Non-pigmented ciliary epithelial cell (primary cell): ENCODE data around the gene COIL.
"Not testable (repeated sequence)": the region's sequence is repeated elsewhere in the genome, so short reads cannot be mapped to it uniquely, and the experiment has no call there.

Source experiments
- DNase-seq: peaks from one replicate; pipeline ENCODE4 v3.0.0-alpha.2; 2010; ENCODE audit warnings: low read depth

Gene COIL, protein sequence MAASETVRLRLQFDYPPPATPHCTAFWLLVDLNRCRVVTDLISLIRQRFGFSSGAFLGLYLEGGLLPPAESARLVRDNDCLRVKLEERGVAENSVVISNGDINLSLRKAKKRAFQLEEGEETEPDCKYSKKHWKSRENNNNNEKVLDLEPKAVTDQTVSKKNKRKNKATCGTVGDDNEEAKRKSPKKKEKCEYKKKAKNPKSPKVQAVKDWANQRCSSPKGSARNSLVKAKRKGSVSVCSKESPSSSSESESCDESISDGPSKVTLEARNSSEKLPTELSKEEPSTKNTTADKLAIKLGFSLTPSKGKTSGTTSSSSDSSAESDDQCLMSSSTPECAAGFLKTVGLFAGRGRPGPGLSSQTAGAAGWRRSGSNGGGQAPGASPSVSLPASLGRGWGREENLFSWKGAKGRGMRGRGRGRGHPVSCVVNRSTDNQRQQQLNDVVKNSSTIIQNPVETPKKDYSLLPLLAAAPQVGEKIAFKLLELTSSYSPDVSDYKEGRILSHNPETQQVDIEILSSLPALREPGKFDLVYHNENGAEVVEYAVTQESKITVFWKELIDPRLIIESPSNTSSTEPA

DNA sequence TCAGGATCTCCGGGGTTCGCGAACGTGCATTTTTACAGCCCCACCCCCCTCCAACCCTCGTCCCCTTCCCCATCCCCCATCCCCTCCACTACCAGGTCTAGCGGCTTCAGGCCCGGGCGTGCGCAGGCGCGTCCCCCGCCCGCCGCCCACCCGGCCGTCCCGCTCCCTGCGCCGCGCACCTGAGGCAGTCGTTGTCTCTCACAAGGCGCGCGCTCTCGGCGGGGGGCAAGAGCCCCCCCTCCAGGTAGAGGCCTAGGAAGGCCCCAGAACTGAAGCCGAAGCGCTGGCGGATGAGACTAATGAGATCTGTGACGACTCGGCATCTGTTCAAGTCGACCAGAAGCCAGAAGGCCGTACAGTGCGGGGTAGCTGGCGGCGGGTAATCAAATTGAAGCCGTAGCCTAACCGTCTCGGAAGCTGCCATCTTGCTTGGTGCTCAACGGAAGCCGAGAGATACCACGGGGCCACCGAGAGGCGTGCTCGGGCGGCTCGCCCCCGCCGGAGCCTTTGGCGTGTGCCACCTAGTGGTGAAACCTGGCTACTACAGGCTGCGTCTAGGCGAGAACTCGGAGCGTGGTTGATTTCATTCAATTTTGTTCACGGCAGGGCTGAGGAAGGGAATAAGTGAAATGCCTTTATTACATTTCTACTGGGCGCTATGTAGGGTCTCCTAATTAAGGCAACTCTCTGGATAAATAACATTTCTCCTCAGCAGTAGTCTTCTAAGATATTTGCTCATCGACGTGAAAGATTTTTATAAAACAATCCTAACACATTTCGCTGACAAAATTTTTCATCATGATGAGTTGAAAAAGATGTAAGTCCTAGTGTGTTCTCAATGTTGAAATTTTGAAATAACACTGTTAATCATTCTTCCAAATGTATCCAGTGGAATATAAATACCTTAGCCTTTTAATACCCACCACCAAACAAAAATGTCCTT is at the start of gene COIL:
Gene COIL, minus strand, starts transcription at position 455 of the 943 bp plus-strand sequence. Its CDS starts 31 bp downstream, at position 424.
- DNase-seq = peak; percentile 63

DNA sequence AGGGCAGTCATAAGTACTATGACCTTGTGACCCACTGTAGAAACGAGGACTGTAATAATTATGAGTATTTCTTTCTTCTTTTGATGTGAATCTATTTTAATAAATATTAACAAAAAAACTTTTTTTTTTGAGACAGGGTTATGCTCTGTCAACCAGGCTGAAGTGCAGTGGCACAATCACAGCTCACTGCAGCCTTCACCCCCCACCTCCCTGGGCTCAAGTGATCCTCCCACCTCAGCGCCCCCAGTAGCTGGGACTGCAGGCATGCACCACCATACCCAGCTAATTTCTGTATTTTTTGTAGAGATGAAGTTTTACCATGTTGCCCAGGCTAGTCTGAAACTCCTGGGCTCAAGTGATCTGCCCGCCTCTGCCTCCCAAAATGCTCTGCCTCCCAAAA is 49.6 kb upstream of the COIL start:
- DNase-seq = no peak

DNA sequence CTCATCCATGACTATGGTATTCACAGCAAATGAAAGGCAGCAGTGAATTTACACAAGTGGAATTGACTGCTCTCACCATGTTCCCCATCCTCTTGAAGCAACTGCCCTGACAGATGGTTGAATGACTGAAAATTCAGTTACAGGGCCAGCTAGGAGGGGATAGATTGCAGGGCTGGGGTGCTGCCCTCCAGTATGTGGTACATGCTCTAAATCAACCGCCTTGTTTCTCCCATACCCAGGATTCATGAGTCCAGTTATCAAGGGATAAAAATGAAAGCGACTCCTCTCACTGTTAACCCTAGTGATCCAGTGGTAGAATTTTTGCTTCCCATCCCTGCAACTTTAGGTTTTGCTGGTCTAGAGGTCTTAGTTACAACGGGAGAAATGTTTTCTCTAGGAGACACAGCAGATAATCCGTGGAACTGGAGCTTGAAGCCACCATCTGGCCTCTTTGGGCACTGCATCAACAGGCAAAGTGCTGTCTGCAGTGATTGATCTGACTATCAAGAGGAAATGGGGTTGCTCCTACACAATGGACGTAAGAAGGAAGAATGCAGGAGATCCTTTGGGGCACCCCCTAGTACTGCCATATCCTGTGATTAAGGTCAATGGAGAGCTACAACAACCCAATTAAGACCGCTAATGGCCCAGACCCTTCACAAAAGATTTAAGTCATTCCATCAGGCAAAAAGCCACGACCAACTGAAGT is 49.0 kb upstream of the COIL start:
- no peak for DNase-seq

DNA sequence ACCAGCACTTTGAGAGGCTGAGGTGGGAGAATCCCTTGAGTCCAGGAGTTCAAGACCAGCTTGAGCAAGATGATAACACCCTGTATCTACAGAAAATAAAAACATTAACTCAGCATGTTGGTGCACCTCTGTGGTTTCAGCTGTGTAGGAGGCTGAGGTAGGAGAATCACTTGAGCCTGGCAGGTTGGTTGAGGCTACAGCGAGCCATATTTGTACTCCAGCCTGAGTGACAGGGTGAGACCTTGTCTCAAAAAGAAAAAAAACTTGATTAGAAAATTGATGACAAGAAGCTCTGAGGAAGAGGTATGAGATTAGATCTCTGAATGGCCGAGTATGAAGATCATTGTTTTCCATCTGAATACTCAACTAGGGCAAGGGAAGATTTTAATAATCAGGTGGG is 48.1 kb upstream of the COIL start:
- no peak for DNase-seq

DNA sequence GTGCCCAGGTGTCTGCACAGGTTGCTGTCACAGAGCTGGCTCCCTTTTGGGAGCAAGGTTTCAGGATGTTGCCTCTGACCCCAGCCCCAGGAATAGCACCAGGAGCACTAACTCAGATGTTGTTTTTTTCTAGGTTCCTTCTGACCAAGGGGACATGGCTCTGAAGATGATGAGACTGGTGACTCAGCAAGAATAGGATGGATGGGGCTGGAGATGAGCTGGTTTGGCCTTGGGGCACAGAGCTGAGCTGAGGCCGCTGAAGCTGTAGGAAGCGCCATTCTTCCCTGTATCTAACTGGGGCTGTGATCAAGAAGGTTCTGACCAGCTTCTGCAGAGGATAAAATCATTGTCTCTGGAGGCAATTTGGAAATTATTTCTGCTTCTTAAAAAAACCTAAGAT is 45.2 kb upstream of the COIL start:
- DNase-seq = no peak

DNA sequence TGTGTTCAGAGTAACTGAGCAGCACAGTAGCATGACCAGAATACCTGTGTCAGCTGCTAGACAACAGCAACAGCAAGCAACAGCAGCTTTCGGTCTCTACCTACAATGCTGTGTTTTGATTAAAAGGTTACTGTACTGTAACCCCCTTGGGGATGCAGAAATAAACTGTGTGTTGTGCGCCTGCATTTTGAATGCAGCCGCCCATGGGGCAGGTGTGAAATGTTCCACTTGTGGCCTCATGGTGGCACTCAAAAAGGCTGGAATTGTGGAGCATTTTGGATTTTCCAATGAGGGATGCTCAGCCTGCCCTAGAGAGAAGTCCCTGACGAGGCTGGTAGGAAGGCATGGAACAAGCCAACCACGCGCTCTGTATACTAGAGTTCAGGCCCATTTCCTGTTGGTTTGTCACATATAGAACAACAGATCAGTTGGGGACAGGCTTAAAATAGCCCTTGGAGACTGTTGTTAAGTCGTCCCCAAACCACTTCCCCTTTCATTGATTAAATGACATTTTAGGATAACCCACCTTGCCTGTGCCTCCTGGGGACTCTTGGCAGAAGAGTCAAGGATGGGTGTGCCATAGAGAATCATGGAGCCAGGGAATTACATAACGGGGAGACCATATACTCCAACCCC is 44.2 kb upstream of the COIL start:
- DNase-seq = no peak

DNA sequence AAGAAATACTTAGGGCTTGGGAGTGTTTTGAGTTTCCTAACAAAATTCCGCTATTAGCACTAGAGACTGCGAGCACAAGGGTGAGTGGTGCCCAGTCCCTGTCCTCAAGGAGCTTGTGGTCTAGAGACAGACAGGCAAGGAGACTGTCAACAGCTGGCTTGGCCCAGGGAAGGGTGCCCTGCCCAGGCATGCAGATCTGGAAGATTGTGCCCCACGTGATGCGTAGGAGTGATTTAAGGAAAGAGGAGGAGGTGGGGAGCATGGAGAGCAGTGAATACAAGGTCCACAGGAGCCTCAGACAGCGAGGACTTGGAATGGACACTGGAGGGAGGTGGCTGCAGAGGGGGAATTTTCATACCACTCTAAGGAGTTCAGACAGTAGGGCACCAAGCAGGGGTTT is 42.1 kb upstream of the COIL start:
- DNase-seq = no peak

DNA sequence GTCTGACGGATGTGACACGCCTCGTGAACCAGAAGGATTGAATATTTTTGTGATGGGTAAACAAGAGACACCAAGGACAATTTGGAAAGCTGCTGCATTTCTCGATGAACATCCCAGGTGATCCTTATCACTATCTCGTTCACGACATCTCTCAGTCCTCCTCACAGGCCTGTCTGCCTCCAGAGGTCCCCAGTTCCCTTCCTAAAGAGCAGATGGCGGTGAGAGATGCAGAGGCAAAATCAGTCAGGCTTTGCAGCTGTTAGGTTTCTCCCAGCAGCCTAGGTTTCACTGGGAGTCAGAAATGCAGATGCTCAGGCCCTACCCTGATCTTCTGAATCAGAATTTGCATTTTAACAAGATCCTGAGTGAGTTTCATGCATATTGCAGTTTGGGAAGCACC is 40.7 kb upstream of the COIL start:
- no peak for DNase-seq

DNA sequence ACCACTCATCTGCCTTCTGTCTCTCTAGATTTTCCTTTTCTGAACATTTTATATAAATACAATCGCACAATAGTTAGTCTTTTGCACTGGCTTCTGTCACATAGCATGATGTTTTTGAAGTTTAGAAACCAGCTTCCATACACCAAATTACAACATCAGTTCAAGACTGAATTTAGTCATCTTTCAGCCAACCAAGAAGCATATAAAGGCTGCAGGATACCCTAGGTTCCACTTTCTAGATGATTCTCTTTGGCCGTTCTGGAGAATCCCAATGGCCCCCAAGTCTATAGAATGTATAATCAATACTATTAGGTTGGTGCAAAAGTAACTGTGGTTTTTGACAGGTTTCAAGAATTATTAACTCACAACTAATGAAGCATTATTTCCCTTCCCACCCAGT is 36.5 kb upstream of the COIL start:
- no peak for DNase-seq

DNA sequence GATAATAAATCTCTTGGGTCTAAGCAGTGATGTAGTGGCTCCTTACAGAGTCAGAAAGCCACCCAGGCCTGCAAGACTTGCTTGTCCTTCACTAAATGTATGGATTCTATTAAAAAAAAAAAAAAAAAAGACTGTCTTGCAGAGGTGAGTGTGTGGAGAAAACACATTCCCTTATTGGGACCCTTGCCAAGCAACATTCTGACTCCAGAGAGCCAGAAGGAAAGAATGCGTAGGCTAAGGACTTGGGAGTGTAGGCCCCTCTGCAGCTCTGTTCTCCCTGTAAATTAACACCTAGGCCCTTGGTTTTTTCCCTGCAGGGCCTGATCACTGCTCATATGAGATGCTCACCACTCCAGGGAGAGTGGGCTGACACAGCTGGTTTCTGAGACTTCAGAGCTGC is 34.9 kb upstream of the COIL start:
- DNase-seq = no peak

DNA sequence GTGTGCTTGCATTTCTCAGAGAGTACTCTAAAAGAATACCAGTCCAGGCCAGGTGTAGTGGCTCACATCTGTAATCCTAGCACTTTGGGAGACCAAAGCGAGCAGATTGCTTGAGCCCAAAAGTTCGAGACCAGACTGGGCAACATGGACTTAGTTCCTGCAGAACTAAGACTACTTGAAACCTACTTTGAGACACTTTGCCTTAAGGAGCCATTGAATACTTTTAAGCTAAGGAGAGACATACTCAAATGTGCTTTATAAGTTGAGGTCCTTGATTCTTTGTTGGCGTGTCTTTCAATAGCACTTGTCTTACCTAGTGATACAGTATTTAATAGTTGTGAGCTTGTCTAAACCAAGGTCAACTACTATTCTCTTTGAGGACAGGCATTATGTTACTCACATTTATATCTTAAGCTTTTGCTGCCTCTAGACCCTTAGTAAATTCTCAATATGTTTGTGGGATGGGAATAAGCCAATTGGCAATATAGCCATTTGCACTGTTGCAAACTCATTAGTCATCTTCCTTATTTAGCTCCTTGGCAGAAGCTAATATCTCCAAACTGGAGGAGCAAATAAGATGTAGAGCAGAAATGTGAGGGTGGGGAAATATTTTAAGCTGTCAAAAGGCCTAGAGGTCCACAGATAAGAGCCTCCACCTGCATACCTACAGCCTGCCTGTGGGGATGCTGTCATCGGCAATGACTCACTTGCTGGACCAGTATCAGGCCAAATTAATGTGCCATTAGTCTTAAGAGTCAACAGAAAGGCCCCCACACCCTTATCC is 33.4 kb upstream of the COIL start:
- DNase-seq = no peak

DNA sequence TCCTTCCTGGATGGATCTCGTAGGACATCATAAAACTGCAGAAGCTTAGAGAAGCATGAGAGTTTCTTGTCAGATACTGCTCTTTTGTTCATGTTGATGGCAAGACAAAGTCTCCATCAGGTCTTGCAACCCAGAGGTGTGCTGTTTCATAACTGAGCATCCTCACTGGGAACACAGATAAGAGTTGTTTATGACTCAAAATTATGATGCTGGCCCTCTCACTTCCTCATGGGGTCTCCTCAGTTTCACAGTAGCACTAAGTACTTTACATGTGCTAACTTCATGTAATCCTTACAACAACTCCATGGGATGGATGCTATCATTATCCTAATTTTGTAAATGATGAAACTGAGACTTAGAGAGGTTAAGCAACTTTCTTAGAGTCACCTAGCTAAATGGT is 31.5 kb upstream of the COIL start:
- DNase-seq = no peak

DNA sequence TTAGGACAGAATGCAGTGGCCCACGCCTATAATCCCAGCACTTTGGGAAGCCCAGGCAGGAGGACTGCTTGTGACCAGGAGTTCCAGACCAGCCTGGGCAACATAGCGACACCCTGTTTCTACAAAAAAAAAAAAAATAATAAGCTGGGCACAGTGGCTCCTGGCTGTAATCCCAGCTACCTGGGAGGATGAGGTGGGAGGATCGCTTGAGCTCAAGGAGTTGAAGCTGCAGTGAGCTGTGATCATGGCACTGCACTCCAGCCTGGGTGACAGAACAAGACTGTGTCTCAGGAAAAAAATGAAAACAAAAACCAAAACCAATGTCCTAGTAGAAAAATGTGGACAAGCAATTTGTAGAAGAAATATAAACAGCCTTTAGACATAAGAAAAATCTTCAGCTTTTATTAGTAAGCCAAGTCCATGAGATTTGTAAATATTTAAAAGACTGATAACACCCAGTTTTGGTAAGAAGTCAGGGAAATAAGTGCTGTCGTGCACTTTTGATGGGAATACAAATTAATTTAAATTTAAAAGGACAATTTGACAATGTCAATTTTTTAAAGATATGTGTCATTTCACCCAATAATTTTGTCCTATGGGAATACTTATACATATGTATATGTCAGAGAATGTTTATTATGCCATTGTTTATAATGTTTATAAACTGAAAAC is 28.2 kb upstream of the COIL start:
- no peak for DNase-seq

DNA sequence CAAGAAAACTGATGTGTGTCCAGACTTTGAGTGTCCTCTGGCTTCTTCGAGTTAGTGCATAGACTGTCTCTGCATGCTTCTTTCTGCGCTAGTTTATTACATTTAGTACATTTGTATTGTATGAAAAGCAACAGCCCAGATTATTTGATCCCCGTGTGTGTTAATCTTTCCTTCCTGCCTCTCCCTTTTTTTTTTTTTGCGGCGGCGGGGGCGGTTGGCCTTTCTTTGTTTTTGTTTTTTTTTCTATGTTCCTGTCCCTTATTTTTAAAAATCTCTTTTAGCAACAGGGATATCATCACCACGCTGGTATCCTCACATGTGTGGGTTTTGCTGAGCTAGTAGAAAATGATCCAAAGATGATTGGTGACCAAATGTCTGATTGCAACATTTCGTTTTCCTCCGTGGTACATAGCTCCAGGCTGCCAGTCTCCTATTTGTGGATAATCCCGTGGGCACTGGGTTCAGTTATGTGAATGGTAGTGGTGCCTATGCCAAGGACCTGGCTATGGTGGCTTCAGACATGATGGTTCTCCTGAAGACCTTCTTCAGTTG is 26.5 kb upstream of the COIL start:
- DNase-seq = no peak

DNA sequence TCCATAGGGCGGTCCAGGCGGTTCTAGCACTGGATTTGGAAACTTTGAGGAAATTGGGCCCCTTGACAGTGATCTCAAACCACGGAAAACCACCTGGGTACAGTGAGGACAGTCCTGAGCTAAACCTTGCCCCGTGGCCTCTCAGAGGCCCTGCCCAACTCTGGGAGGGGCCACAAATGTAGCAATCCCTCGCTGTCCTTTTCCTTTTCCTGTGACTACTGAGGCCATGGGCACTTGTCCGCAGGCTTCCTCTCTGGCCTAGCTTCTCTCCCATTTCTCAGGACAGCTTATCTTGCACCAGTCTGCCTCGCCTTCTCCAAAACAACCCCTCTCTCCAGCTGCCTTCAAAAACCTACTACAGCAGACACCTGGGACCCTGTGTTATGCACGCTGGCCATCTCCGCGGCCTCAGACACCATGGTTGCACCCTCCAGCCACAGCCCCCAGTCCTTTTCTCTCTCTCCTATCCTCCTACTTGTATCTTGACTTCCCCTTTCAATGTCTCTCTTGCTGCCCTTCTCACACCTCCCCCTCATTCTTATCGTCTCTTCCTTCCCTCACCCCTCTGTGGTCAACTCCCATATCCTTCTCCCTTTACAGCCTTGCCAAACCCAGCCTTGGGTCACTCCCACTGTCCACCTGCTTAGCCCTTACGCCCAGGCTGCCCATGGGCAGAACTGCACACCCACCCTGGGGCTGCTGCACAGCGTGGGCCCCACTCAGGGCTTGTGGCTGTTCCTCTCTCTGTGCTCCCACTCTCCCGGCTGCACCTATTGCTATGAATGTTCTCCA is 24.7 kb upstream of the COIL start:
- DNase-seq = no peak

DNA sequence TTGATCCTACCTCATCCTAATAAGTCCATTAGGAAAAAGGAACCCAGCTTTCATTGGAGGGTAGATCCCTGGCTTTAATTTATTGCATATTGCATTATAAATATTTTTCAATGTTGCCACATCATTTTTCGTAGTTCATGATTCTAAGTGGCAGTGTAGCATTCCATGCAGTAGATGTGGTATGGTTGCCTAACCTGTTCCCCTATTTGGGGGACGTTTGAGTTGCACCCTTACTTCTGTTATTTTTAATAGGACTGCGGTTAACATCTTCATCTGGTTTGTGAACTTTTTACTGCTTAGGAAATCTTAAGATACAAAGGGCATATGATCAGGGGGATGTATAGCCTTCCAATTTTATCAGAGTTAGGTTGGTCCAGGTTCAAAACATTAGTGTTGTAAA is 22.5 kb upstream of the COIL start:
- DNase-seq = no peak

DNA sequence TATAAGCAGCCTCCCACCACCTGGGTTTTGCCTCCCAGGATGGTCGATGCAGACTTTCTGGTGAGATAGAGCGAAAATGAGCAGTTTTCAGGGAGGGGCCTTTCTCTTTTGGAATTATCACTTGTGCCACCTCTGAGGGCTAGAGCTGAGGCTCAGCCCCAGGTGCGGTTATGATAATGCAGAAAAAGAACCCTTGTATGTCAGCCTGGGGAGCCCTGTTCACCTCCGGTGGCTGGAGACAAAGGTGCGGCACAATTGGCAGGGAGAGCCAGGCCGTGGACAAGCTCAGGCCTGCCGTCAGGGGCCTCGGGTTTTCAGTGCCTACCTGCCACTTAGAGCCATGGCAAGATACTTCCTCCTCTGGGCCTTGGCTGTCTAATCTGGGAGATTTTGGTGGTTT is 21.5 kb upstream of the COIL start:
- no peak for DNase-seq

DNA sequence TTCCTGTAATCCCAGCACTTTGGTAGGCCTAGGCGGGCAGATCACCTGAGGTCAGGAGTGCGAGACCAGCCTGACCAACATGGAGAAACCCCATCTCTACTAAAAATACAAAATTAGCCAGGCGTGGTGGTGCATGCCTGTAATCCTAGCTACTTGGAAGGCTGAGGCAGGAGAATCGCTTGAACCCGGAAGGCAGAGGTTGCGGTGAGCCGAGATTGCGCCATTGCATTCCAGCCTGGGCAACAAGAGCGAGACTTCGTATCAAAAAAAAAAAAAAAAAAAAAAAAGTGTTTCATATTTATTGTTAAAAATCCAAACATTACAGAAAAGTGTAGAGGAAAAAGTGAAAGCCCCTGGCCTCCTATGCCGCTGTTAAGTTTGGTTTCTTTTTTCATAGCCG is 19.7 kb upstream of the COIL start:
- DNase-seq = not testable (repeated sequence)

DNA sequence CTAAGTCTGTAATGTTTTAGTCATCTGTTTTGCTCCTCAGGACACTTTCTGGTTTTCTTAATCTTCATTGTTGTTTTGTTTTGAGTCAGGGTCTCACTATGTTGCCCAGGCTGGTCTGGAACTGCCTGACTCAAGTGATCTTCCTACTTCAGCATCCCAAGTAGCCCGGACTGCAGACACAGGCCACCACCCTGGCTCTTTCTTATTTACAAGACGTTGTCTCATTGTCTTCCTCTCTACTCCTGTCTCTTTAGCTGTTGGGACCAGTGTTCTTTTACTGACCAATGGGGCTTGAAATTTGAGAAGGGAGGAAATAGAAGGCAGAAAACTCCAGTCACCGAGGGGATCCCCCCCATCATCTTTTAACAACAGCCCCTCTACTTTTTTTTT is 18.2 kb upstream of the COIL start:
- no peak for DNase-seq
